NCI-H2081 (cell line): ENCODE measurements around the gene ZNG1C.
"Not testable (repeated sequence)": the region's sequence is repeated elsewhere in the genome, so short reads cannot be mapped to it uniquely, and the experiment has no call there.

Experiments used
- DNase-seq, 2 experiments: peaks; one replicate each; lab custom pipeline; 2025; lab: John Stamatoyannopoulos, UW

The ZNG1C gene

GRCh38 chr9:68241683-68242082, at the start of gene ZNG1C:
Gene ZNG1C, plus strand, starts transcription at chr9:68241983. Its CDS starts 49 bp downstream, at chr9:68242032.
- DNase-seq, result not testable (repeated sequence)

- not testable (repeated sequence) for DNase-seq
Observed at GRCh38 chr9:68242437-68242836, 654 bp downstream of the ZNG1C start.

DNA sequence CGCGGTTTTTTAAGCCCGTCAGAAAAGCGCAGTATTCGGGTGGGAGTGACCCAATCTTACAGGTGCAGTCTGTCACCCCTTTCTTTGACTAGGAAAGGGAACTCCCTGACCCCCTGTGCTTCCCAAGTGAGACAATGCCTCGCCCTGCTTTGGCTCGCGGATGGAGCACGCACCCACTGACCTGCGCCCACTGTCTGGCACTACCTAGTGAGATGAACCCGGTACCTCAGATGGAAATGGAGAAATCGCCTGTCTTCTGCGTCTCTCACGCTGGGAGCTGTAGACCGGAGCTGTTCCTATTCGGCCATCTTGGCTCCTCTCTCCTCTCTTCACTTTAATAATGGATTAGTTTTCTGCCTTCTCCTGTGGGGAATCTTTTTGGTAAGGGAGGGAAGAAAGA, 39.3 kb downstream of the ZNG1C start:
- DNase-seq, result not testable (repeated sequence)

DNA sequence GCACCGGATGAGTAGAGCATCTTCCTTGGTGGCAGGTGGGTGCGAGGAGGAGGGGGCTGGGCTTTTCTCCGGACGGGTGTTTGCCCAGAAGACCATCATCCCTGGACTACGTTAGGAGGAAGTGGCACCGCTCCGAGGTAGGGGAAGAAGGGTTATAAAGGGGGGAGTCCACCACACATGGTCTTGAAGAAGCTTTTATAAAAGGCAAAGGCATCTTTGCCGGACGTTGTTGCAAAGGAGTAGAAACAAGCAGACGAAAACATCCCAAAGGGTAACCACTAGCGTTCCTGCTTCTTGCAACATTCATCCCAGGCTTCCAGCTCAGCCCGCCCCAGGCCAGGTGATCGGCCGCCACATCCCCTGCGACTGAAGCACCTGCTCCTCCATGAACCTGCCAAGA, 60.8 kb downstream of the ZNG1C start, which contains the start of gene FOXD4L3:
Gene FOXD4L3 (plus strand): TSS at position 301 of the 400 bp plus-strand sequence. CDS start 85 bp downstream, at position 386.
- DNase-seq, result not testable (repeated sequence)

GRCh38 chr9:68303771-68304170, 62.0 kb downstream of the ZNG1C start:
- DNase-seq, result not testable (repeated sequence)

DNA sequence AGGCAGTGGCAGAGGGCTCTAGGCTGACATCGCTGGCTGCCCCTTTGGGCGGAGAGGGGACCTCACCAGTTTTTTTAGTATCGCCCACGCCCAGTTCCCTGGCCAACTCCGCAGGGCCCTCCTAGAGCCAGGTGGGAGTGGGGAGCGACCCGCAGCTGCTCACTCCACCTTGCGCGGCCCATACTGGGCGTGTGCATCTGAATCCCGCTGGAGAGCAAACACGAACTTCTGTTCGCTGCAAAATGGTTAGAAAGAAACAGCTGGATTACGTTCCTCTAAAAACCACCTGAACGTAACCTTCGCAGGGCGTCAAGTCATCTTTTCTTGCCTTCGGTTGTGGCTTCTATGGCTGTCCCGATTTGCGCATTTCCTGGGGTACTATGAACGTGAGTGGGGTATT, 62.4 kb downstream of the ZNG1C start:
- not testable (repeated sequence) for DNase-seq

- DNase-seq, result not testable (repeated sequence)
Observed at GRCh38 chr9:68304777-68305176, 63.0 kb downstream of the ZNG1C start.

GRCh38 chr9:68305680-68306285, 64.0 kb downstream of the ZNG1C start:
- not testable (repeated sequence) for DNase-seq

DNA sequence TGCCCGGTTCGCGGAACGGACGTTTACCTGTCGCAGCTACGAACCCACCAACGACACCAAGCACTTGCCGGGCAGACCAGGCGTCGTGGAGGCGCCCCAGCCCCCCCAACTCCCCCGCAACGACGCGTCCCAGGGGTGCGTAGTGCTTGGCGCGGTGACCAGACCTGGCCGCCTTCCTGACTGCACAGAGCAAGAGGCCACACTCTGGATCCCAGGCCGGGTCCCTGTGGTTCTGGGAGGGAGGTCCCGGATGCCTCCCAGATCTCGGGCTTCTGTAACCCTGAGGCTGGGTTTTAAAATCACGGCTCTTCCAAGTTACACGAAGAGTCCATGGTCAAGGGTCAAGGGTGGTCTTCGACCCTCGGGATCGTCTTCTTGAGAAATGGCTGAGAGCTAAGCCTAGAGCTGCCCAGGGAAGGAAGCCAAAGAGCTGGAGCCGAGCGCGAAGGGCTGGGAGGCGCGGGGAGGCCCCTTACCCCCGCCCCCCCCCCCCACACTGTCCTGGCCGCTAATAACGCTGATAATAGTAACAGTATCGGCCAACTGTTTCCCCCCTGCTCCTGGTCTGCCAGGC, 64.7 kb downstream of the ZNG1C start:
- not testable (repeated sequence) for DNase-seq

GRCh38 chr9:68307127-68307526, 65.3 kb downstream of the ZNG1C start:
- not testable (repeated sequence) for DNase-seq

DNA sequence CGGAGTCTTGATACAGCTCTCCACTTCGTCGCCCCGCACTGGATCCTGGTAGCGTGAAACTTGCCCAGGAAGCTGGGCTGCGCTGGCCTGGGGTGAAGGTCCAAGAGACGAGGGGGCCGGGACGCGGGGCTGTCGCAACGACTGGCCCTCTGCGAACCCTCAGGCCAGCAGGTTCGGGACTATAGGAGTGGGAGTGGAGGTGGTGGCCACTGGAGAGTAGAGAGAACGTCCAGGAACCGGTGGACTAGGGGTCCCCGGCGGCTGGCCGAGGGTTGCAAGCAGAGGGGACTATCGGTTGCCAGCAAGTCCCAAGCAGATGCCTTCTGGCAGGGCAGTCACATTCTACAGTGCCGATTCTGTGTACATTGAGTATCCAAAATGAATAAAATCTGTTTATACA, 65.9 kb downstream of the ZNG1C start:
- DNase-seq, result not testable (repeated sequence)

DNA sequence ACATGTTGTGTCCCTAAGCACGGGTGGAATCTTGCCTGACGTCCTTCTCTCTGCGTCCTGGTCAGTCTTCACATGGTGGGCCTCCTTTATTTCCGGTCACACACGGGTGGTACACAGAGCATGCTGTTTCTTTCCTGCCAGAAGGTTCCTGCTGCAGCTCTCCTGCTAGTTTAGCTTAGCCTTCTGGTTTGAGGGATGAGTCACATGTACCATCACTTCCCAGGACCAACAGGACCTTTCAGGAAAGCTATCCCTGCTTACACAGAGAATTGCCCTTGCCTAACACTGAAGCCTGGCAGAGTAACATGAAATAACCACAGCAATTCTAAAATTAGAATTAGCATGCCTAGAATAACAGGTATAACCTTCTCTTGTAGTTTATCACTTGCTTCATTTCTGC, 69.4 kb downstream of the ZNG1C start:
- not testable (repeated sequence) for DNase-seq

DNA sequence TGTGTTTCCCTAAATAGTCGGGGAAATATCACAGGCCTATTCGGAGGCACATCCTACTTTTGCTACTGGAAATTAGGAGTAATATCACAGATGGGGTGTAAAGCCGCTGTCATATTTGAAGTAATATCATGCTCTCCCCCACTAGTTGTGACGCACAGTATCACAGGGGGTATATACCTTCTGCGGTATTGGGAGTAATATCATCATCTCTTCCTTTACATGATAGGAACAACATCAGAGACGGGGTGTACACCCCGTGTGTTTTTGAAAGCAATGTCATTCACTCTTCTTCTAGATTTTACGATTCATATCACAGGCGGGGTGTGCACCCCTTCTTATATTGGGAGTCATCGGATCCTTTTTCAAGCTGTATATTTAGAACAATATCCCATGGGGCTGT, 76.4 kb downstream of the ZNG1C start:
- not testable (repeated sequence) for DNase-seq

DNA sequence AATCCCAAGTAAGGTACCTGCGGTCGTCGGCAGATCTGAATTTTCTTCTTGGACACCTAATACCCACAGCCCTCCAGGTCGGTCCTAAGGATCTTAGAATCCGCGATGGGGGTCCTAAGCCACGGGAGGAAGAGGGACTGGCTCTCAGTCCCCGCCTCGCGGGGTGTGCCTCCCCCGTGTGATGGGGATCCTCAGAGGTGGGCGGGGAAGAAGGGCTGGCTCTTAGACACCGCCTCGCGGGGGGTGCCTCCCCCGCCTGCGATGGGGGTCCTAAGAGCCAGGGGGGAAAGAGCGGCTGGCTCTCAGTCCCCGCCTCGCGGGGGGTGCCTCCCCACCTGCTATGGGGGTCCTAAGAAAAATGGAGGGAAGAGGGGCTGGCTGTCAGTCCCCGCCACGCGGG, 82.0 kb downstream of the ZNG1C start:
- DNase-seq, result not testable (repeated sequence)

- not testable (repeated sequence) for DNase-seq
Observed at GRCh38 chr9:68324518-68324917, 82.7 kb downstream of the ZNG1C start.

GRCh38 chr9:68329106-68329505, 87.3 kb downstream of the ZNG1C start:
- DNase-seq, result not testable (repeated sequence)

DNA sequence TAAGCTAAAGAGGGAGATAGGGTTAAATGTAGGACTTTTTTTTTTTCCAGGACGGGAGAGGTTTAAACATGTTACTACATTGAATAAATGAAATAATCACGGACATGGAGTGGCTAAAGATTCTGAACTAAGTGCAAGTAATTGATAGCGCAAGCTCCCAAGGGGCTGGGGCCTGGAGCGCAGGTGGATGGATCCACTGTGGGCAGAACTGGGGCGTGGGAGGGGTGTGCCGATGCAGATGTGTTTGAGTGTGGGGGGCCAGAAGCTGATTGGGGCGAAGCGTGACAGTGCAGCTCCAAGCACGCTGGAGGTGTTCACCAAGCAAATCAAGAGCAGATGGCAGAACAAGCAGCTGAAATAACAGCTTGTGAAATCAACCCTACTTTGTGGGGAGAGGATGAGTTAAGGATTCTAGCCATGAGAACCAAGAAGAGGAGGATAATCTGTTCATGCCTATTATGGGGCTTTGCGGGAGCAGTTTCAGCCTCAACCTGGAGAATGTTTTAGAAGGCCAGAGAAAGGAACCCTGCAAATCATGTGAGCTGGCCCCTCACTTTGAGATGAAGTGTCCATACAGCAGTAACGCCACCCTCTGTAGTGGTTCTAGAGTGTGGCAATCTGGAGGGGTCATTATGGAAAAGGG, 88.9 kb downstream of the ZNG1C start:
- not testable (repeated sequence) for DNase-seq

DNA sequence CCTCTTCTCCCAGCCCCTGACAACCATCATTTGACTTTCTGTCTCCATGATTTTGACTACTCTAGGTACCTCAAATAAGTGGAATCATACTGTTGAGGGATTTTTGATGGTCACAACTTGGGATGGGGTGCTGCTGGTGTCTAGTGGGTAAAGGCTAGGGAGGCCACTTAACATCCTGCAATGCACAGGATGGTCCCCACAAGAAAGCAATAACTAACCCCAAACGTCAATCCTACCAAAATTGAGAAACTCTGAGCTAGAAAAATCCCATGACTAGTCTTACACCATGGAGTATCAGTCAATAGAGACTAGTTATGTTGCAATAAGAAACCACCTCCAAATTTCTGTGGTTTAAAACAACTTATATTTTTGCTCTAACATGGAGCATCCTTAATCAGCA, 90.3 kb downstream of the ZNG1C start:
- not testable (repeated sequence) for DNase-seq

- DNase-seq, result not testable (repeated sequence)
Observed at GRCh38 chr9:68335935-68336334, 94.2 kb downstream of the ZNG1C start.

DNA sequence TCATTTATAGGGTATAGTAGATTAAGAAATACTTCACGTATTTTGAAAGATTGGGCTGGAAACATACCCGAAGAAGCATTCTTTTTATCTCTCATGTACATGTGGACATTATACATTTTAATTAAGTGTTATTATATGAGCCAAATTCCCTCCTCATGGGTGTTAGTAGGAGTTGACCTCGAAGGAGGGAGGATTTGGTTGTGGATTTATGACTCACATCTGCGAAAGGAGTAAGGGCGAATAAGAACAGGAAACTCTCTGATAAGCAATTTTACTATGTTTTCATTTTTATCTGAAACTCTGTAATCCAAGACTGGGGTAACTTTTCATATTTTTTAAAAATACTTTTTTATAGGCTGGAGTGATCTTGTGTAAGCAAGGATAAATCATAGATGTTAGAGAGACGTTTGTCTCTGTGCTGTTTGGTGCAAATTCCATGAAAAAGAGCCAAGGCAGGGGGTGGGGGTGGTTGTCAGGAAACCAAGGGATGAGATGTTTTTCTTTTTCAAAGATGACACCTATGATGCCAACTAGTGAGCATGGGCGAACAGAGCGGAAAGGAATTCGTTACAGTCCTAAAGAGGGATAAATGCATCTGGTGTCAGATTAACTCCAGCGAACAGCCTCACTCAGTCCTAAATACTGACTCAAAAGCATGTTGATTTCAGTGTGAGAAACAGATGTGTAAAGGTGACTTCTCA, 95.0 kb downstream of the ZNG1C start:
- DNase-seq, result not testable (repeated sequence)

DNA sequence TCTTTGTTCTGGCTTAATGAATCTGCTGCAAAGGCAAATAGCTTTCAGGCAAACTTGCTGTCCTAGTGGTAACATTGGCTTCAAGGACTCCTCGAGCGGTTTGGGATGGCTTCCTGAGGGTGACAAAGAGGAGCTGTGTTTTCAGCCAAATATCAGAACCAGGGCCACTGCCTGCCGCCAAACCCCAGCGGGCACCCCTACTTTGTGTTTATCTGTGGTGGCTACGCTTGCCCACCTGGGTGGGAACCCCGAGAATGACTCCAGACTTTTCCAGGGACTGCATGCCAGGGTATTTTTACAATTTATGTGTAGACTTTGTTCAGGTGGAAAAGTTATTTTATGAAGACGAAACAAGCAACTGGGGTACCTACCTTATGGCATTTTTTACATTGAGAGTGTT, 96.2 kb downstream of the ZNG1C start:
- not testable (repeated sequence) for DNase-seq

DNA sequence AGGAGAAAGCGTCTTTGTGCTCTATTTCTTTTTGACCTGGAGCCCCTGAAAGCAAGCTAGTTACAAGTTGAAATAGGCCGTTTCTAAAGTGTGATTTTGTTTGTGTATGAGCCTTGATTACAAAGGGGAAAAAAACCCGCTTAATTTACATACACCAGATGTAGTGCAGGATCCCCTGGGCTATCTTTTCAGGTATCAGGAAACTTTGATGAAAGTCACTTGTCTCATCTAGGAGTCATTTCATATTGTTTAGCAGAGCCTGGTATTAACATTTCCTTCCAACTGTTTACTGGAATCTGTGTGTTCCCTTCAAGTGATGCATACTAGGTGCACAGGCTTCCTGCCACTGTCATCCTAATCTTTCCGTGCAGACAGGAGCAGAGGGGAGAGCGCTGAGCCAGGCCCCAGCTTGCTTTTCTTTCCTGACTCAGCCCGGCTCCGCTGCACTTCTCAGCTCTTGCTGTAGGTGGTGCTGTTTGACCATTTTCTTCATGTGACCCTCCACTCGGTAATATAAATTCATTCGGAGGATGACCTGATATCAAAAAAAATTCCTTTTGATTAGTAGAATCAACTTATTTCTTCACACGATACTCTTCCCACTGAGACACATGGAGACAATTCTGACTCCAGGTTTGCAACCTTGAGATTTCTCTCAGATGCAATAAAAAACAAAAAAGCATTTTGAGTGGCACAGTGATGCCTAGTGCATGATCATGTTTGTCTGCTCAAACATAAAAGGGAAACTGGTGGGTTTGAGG, 100.7 kb downstream of the ZNG1C start:
- DNase-seq, result not testable (repeated sequence)
